ENCODE results near the gene ATP13A4. TPM values are rescaled to one million over a fixed set of nuclear protein-coding genes. Genes with fewer than 3 reads are reported as not detected.

ATP13A4 gene
- total RNA-seq, 6 experiments from 2014 or later = 0.06 to 1.3 (median 0.61) TPM

DNA sequence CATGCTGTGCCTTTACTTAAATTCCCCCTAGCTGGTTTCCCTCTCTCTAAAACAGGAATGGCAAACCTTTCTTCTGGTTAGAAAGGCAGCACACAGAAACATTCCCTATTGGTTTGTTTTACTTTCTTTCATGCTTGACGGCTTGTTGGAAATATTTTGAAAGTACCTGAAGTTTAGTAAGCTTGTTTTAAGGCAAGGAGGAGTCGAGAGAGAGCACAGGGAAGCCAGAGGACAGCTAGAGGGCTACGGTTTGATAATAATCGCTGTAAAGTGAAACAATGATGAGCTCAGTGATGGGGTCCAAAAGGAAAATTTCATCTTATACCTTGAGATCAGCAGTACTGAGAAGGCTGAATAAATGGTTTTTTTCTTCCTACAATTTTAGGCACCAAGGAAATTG, 64.1 kb downstream of the ATP13A4 start:
- Histone ChIP-seq H3K36me3 (no peaks in the 10 kb centered on the region), H3K4me1 (no peaks in the 10 kb centered on the region), H3K27ac (no peak overlapping the region), H3K27me3 (no peaks in the 10 kb centered on the region), H3K9me3 (no peaks in the 10 kb centered on the region), H3K4me3 (no peak overlapping the region)
- intact Hi-C loops (cut with DNase I) = no loop called here
- DNase-seq (no peak), ATAC-seq (no peak)
- no peak for TF ChIP-seq CTCF (IDR thresholded peaks at IDR 0.05)
- no peak for TF ChIP-seq POLR2A (IDR thresholded peaks at IDR 0.05)
- 60% methylated on average over 4 of the region's 4 CpGs for WGBS (ENCODE audit: insufficient coverage, low coverage, low lambda C conversion rate, missing lambda C conversion rate)

GRCh38 chr3:193489949-193490348, 64.7 kb downstream of the ATP13A4 start:
- 73% methylated on average over 6 of the region's 6 CpGs for WGBS (ENCODE audit: insufficient coverage, low coverage, low lambda C conversion rate, missing lambda C conversion rate)
- intact Hi-C loops (cut with DNase I) = no loop called here
- Histone ChIP-seq H3K4me1 (no peaks in the 10 kb centered on the region), H3K27ac (no peak overlapping the region), H3K4me3 (no peak overlapping the region), H3K9me3 (no peaks in the 10 kb centered on the region), H3K27me3 (no peaks in the 10 kb centered on the region), H3K36me3 (no peaks in the 10 kb centered on the region)
- ATAC-seq (no peak), DNase-seq (no peak)
- TF ChIP-seq POLR2A (IDR thresholded peaks at IDR 0.05) (no peak), CTCF (IDR thresholded peaks at IDR 0.05) (no peak)

DNA sequence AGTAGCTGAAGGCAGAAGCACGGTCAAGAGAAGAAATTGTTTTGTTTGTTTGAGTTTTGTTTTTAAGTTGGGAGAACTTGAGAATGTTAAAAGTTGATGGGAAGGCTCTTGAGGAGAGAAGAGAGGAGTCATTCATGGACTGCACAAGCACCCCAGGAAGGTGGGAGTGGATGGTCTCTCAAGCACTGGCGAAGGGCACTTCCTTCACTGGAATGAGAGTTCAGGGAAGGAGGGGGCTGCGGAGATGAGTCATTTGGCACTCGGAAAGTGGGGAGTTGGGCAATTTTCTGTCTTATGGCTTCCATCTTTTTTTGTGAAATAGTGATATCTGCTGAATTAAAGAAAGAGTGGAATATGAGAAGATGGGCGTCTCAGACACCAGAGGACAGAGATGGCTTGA, 66.0 kb downstream of the ATP13A4 start:
- WGBS (ENCODE audit: insufficient coverage, low coverage, low lambda C conversion rate, missing lambda C conversion rate) = 64% methylated on average over 5 of the region's 5 CpGs
- DNase-seq (no peak), ATAC-seq (no peak)
- H3K4me1 ChIP-seq = no peaks in the 10 kb centered on the region
- H3K4me3 ChIP-seq = no peak overlapping the region
- TF ChIP-seq POLR2A (IDR thresholded peaks at IDR 0.05) = no peak
- no peak for TF ChIP-seq CTCF (IDR thresholded peaks at IDR 0.05)
- H3K27me3 ChIP-seq = no peaks in the 10 kb centered on the region
- no peaks in the 10 kb centered on the region for H3K36me3 ChIP-seq
- no peaks in the 10 kb centered on the region for H3K9me3 ChIP-seq
- intact Hi-C loops (cut with DNase I) = no loop called here
- H3K27ac ChIP-seq = no peak overlapping the region

GRCh38 chr3:193483988-193484539, 70.6 kb downstream of the ATP13A4 start:
- 38% methylated on average over 1 of the region's 1 CpG for WGBS (ENCODE audit: insufficient coverage, low coverage, low lambda C conversion rate, missing lambda C conversion rate)
- ATAC-seq (no peak), DNase-seq (no peak)
- H3K27ac ChIP-seq = no peak overlapping the region
- no peak overlapping the region for H3K4me3 ChIP-seq
- no peaks in the 10 kb centered on the region for H3K9me3 ChIP-seq
- no peaks in the 10 kb centered on the region for H3K36me3 ChIP-seq
- no peak for TF ChIP-seq CTCF (IDR thresholded peaks at IDR 0.05)
- TF ChIP-seq POLR2A (IDR thresholded peaks at IDR 0.05) = no peak
- no peaks in the 10 kb centered on the region for H3K4me1 ChIP-seq
- H3K27me3 ChIP-seq = no peaks in the 10 kb centered on the region
- intact Hi-C loops (cut with DNase I) = no loop called here

DNA sequence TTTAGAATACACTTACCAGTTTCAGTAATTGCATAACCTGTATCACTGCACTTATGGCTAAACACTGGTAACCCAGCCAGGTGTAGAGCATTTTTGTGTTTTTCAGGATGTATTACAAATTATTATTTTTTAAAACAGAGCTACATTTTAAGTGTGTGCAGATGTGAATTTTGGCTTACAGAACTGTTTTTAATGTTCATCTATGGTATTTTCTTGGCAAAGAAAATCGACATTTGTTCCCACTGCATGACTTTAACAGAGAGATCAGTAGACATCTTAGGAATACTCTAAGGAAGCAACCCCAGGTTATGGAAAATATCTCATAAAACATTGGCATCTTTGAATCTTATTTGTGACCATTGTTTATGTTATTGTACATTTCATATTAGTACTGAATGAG, 73.3 kb downstream of the ATP13A4 start:
- ATAC-seq (no peak), DNase-seq (no peak)
- Histone ChIP-seq H3K36me3 (no peaks in the 10 kb centered on the region), H3K27ac (no peak overlapping the region), H3K4me3 (no peak overlapping the region), H3K9me3 (no peaks in the 10 kb centered on the region), H3K4me1 (no peaks in the 10 kb centered on the region), H3K27me3 (no peaks in the 10 kb centered on the region)
- intact Hi-C loops (cut with DNase I) = no loop called here
- WGBS (ENCODE audit: insufficient coverage, low coverage, low lambda C conversion rate, missing lambda C conversion rate) = 28% methylated on average over 1 of the region's 1 CpG
- TF ChIP-seq POLR2A (IDR thresholded peaks at IDR 0.05) (no peak), CTCF (IDR thresholded peaks at IDR 0.05) (no peak)

Data from right lobe of liver (tissue), 6 donors.